OCI-LY3 (cell line): ENCODE data around the gene FXR2.

ENCODE experiments used
- EZH2phosphoT487 ChIP-seq: fragments of 200-600 bp; shearing (Covaris generic); IDR thresholded peaks from 2 replicates; pipeline ENCODE4 v1.6.1; 2018; ENCODE audit warnings: antibody characterized with exemption, mixed run types, low read depth
- TF ChIP-seq, protein P1 (sequence below): fragments of 200-600, 300-600 bp; sonication (generic); IDR thresholded peaks from 2 replicates; pipeline ENCODE4 v1.5.1; 2014; ENCODE audit warnings: antibody characterized with exemption, low read length, low read depth

DNA sequence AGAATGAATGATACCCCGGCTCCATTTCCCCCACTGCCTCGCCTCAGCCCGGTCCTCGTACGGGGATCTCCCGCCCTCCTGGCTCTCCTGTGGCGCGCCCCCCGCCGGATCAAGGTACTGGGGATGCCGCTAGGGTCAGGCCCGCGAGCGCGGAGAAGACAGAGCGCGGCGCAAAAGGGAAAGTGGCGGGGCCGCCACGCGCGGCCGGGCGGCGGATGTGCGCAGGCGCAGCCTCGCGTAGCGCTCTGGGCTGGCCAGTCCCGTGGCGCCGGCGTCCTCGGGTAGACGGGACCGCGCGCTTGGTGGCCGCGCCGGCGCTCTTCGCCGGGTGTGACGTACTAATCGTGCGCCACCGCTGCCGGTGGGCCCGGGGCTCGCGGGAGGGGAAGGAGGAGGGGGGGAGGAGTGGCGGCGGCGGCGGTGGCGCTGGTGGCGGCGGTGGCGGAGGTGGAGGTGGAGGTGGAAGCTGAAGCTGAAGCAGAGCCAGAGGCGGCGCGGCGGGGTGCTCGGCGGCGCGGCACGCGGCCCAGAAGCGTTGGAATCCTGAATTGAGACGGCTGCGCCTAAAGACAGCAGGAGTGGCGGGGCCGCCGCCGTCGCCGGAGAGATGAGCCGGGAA lies 53.0 kb downstream of the FXR2 start, which contains the start of gene SENP3:
- TF ChIP-seq, protein P1, sequence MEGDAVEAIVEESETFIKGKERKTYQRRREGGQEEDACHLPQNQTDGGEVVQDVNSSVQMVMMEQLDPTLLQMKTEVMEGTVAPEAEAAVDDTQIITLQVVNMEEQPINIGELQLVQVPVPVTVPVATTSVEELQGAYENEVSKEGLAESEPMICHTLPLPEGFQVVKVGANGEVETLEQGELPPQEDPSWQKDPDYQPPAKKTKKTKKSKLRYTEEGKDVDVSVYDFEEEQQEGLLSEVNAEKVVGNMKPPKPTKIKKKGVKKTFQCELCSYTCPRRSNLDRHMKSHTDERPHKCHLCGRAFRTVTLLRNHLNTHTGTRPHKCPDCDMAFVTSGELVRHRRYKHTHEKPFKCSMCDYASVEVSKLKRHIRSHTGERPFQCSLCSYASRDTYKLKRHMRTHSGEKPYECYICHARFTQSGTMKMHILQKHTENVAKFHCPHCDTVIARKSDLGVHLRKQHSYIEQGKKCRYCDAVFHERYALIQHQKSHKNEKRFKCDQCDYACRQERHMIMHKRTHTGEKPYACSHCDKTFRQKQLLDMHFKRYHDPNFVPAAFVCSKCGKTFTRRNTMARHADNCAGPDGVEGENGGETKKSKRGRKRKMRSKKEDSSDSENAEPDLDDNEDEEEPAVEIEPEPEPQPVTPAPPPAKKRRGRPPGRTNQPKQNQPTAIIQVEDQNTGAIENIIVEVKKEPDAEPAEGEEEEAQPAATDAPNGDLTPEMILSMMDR = no peak
- no peak for TF ChIP-seq EZH2phosphoT487
